Mucosa of descending colon (tissue), 3 donors: ENCODE results near the gene SULT1C4. TPM values are rescaled to one million over a fixed set of nuclear protein-coding genes. Genes with fewer than 3 reads are reported as not detected.
A peak's percentile ranks its signal among the peaks of the same experiment; 100 is the strongest.

Experiments
- ATAC-seq: fragments of 200-7000 bp; cut with Tn5 transposase; one replicate; pipeline ENCODE4 v1.9.1; 2020; ENCODE audit warnings: mild to moderate bottlenecking, moderate library complexity
- DNase-seq, 3 donors: peaks; one replicate each; pipeline ENCODE4 v3.0.0-alpha.2; 2020
- H3K36me3 ChIP-seq: fragments of 200-600 bp; one replicate; pipeline ENCODE4 v1.8.0; 2021; ENCODE audit warnings: low read depth, mild to moderate bottlenecking
- H3K4me1 ChIP-seq: fragments of 200-600 bp; one replicate; pipeline ENCODE4 v1.8.0; 2021; ENCODE audit warnings: low read depth, mild to moderate bottlenecking
- H3K4me3 ChIP-seq: fragments of 200-600 bp; one replicate; pipeline ENCODE4 v1.8.0; 2021; ENCODE audit warnings: mild to moderate bottlenecking
- H3K9me3 ChIP-seq: fragments of 200-600 bp; one replicate; pipeline ENCODE4 v1.8.0; 2021; ENCODE audit warnings: mild to moderate bottlenecking
- intact Hi-C, 2 donors: fragments of 100-400 bp; cut with DNase I in 1 of 2; cut with micrococcal nuclease in 1 of 2; formaldehyde crosslinking; loops; one replicate each; pipeline versions ENCODE4 v1.11.0 to v1.11.1; 2022; cut with DNase I, micrococcal nuclease
- long read RNA-seq, 2 donors: library from polyadenylated mRNA; unstranded; transcript quantifications; one replicate each; pipeline ENCODE4 v2.0.0, GENCODE V29; 2019 to 2021
- total RNA-seq, 3 donors: library from RNA; stranded (reverse); fragmentation: NEBNext Ultra II Directional in 2 of 3; extraction: Animal tissue kit (Norgen Biotek cat#: 25700) in 2 of 3; gene quantifications; one replicate each; pipeline versions ENCODE4 v1.2.1 to v1.2.4, GENCODE V29; 2021 to 2023
- TF ChIP-seq, protein P1 (sequence below): fragments of 200-600 bp; IDR thresholded peaks from one replicate; pipeline ENCODE4 v1.8.0; 2022; ENCODE audit warnings: antibody characterized with exemption, mild to moderate bottlenecking
- donor health status: DM: no; HTN: no; CAD: no; lungs with moderate emphysema.
- donor health status: DM: no; HTN: no; CAD: no.
- donor health status: DM: no; HTN: yes; CAD: no.

Gene SULT1C4
- 1 to 10 TPM in 1 of 3 donors, under 1 TPM in 2; 0.43 to 4.1 (median 0.55) TPM for total RNA-seq
- long read RNA-seq, donor 1, partial matches to known transcripts = 1 of 5 reads
- long read RNA-seq, donor 1, other reads (novel, unspliced or antisense) = 0 of 5 reads
- long read RNA-seq, donor 2 = 0 reads

DNA sequence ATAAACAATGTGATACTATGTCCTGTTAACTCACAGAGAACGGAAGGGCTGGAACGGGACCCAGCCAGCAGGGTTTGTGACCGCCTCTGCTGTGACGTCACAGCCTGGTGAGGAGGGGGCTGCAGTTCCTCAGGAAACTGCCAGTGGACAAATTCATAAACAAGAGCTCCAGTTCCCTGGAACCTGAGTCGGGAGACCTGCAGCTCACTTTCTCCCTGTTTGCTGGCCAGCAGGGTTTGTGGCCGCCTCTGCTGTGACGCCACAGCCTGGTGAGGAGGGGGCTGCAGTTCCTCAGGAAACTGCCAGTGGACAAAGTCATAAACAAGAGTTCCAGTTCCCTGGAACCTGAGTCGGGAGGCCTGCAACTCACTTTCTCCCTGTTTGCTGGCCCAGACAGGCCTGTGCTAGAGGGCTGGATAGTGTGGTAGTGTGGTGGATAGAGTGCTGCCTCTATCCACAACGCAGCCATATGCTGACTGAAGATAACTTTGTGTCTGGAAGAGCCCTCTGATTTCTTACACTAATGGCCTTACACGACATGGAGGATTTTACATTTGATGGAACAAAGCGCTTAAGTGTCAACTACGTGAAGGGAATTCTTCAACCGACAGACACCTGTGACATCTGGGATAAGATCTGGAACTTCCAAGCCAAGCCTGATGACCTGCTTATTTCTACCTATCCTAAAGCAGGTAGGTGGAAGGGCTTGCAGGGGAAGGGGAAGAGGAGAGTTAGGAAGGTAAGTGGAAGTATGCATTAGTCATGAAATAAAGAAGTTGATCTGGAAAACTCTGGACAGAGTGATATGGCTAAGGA lies at the start of gene SULT1C4:
SULT1C4 (plus strand) TSS at position 140 of the 816 bp plus-strand sequence; CDS start at position 524, 384 bp downstream.
- DNase-seq (peak in 2 of 3 donors; percentile 19 to 32), ATAC-seq (no peak)
- TF ChIP-seq, protein P1, sequence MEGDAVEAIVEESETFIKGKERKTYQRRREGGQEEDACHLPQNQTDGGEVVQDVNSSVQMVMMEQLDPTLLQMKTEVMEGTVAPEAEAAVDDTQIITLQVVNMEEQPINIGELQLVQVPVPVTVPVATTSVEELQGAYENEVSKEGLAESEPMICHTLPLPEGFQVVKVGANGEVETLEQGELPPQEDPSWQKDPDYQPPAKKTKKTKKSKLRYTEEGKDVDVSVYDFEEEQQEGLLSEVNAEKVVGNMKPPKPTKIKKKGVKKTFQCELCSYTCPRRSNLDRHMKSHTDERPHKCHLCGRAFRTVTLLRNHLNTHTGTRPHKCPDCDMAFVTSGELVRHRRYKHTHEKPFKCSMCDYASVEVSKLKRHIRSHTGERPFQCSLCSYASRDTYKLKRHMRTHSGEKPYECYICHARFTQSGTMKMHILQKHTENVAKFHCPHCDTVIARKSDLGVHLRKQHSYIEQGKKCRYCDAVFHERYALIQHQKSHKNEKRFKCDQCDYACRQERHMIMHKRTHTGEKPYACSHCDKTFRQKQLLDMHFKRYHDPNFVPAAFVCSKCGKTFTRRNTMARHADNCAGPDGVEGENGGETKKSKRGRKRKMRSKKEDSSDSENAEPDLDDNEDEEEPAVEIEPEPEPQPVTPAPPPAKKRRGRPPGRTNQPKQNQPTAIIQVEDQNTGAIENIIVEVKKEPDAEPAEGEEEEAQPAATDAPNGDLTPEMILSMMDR = no peak
- intact Hi-C loops = no loop called here
- H3K4me3 ChIP-seq = no peak within 1 kb of the TSS
- H3K9me3 ChIP-seq = no peaks in the 10 kb centered on the region
- no peaks in the 10 kb centered on the region for H3K36me3 ChIP-seq
- H3K4me1 ChIP-seq = no peaks in the 10 kb centered on the region

DNA sequence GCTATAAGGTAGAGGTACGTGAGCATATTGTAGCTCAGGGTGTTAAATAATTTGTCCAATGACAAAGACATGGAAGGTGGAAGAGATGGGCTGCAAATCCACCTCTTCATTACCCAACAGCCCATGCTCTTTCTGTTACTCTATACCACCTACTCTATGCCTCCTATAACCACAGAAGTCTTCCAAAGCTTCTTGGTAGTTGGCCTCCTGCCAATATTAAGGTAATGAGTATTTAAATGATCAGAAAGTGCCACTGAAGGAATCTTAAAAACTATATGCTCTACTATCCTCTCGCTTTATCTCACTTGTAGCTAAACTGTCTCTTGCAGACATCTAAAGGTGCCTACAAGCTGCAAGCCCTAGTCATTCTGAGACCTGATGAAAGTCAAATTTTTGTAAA lies 48.0 kb upstream of the SULT1C4 start:
- no peaks in the 10 kb centered on the region for H3K9me3 ChIP-seq
- TF ChIP-seq, protein P1 = no peak
- no peaks in the 10 kb centered on the region for H3K4me1 ChIP-seq
- ATAC-seq = no peak
- intact Hi-C loops = no loop called here
- H3K36me3 ChIP-seq = no peaks in the 10 kb centered on the region
- no peak overlapping the region for H3K4me3 ChIP-seq
- no peak for DNase-seq

DNA sequence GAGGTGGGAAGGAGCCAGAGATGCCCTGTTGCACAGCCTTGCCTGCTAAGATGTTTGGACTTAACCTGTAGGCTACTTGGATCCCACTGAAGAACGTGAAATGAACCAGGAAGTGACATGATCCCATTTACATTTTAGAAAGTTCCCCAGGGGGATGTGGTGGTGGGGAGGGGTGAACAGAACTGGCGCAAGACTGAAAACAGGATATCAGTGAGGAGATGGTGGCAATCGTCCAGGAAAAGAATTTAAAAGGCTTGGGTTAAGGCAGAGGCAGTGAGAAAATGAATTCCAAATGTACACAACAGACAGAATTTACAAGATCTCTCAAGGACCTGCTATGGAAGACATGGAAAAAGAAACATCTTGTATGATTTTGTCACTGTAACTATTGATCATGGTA lies 46.8 kb upstream of the SULT1C4 start:
- no peak overlapping the region for H3K4me3 ChIP-seq
- TF ChIP-seq, protein P1 = no peak
- intact Hi-C loops = no loop called here
- no peaks in the 10 kb centered on the region for H3K4me1 ChIP-seq
- DNase-seq (no peak), ATAC-seq (no peak)
- no peaks in the 10 kb centered on the region for H3K9me3 ChIP-seq
- no peaks in the 10 kb centered on the region for H3K36me3 ChIP-seq

DNA sequence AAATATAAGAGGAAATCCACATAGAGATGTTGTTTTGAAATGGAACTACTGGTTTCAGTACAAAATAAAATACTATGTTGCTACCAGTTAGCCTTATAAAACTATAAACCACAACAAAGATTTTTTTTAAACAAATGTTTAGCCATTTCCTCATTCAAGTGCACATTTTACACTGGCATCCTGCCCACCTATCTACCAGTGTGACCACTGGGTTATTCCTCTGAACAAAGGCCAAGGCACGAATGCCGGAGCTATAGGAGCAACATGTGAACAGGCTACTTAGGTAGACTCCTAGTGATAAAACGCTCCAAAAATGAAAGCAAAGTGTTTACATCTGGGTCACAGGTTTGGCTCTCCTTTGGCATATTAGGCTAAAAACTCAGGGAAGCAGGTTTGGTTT lies 31.8 kb upstream of the SULT1C4 start:
- intact Hi-C loops = no loop called here
- peak; percentile 38 for ATAC-seq
- no peaks in the 10 kb centered on the region for H3K4me1 ChIP-seq
- H3K4me3 ChIP-seq = no peak overlapping the region
- peak in 1 of 3 donors; percentile 27 for DNase-seq
- TF ChIP-seq, protein P1 = no peak
- H3K36me3 ChIP-seq = no peaks in the 10 kb centered on the region
- H3K9me3 ChIP-seq = no peaks in the 10 kb centered on the region

DNA sequence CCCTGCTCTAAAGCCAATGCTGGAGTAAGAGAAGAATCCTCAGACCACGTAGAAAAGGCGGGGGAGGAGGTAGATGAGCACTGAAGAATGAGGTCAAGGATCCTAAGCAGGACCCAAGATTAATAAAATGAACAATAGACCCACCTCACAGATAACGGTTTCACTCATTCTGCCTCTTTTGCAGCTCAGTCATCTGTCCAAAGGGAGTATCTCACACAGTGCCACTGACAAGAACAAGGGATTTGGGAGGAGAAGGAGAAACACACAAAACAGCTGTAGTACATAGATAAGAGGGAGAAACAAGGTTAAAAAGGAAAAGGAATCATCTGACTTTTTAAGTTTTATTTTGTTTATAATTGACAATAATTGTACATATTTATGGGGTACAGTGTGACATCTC lies 30.9 kb upstream of the SULT1C4 start:
- no peaks in the 10 kb centered on the region for H3K4me1 ChIP-seq
- no peaks in the 10 kb centered on the region for H3K9me3 ChIP-seq
- DNase-seq (no peak), ATAC-seq (no peak)
- intact Hi-C loops = no loop called here
- TF ChIP-seq, protein P1 = no peak
- no peak overlapping the region for H3K4me3 ChIP-seq
- H3K36me3 ChIP-seq = no peaks in the 10 kb centered on the region
